Gastroesophageal sphincter (tissue), 3 donors: Measurements from ENCODE around the gene PRKN.
A peak's percentile ranks its signal among the peaks of the same experiment; 100 is the strongest.

ENCODE experiments used
- POLR2A ChIP-seq, 2 donors: fragments of 450-650 bp; IDR thresholded peaks; one replicate each; pipeline ENCODE4 v1.6.1; 2017; ENCODE audit warnings: antibody characterized with exemption in 2 of 2, mild to moderate bottlenecking in 2 of 2, moderate library complexity in 1 of 2
- POLR2AphosphoS5 ChIP-seq: sonication (generic); formaldehyde crosslinking; IDR thresholded peaks from one replicate; pipeline ENCODE4 v1.6.1; 2017; ENCODE audit warnings: antibody characterized with exemption
- TF ChIP-seq, protein P1 (sequence below), 4 experiments: fragments of 200-600 bp in 2 of 4; fragments of 450-650 bp in 2 of 4; sonication (generic) in 1 of 4; IDR thresholded peaks; one replicate each; pipeline ENCODE4 v1.5.1; 2017 to 2019; ENCODE audit warnings: antibody characterized with exemption in 4 of 4, mild to moderate bottlenecking in 2 of 4, moderate library complexity in 2 of 4

DNA sequence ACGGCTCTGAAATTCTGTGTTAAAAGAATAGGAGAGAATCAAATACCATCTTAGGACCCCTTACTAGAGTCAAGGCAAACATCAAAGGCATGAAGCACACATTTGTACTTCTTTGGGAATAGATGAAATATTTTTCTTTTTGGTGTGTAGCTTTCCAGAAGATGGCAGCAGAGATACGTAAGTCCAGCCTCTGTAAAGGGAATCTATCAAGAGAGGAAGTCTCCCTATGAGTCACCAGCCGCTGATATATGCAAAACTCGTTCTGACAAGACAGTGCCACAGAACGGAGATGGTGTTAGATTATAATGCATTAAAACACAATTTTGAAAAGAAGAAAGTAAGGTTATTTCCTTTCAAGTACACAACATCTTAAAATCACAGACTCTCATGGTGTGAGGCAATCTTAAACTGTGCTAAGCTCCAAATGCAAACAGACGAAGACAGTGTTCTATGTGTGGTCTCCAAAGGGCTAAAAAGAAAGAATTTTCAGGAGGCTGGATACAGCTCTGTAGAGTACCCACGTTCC is 1333.7 kb downstream of the PRKN start:
- TF ChIP-seq POLR2A (IDR thresholded peaks at IDR 0.05) (no peak), POLR2AphosphoS5 (no peak)
- TF ChIP-seq, protein P1, sequence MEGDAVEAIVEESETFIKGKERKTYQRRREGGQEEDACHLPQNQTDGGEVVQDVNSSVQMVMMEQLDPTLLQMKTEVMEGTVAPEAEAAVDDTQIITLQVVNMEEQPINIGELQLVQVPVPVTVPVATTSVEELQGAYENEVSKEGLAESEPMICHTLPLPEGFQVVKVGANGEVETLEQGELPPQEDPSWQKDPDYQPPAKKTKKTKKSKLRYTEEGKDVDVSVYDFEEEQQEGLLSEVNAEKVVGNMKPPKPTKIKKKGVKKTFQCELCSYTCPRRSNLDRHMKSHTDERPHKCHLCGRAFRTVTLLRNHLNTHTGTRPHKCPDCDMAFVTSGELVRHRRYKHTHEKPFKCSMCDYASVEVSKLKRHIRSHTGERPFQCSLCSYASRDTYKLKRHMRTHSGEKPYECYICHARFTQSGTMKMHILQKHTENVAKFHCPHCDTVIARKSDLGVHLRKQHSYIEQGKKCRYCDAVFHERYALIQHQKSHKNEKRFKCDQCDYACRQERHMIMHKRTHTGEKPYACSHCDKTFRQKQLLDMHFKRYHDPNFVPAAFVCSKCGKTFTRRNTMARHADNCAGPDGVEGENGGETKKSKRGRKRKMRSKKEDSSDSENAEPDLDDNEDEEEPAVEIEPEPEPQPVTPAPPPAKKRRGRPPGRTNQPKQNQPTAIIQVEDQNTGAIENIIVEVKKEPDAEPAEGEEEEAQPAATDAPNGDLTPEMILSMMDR (IDR thresholded peaks at IDR 0.05): peak; percentile 31 to 71 (median 62)
